CD4-positive, alpha-beta T cell treated with Interferon gamma for 1 hour (primary cell): Measurements from ENCODE around the gene CEBPZ.
"Not testable (repeated sequence)": the region's sequence is repeated elsewhere in the genome, so short reads cannot be mapped to it uniquely, and the experiment has no call there.

Experiments
- DNase-seq: peaks from one replicate; pipeline ENCODE4 v3.0.0-alpha.2; 2020

The CEBPZ gene

DNA sequence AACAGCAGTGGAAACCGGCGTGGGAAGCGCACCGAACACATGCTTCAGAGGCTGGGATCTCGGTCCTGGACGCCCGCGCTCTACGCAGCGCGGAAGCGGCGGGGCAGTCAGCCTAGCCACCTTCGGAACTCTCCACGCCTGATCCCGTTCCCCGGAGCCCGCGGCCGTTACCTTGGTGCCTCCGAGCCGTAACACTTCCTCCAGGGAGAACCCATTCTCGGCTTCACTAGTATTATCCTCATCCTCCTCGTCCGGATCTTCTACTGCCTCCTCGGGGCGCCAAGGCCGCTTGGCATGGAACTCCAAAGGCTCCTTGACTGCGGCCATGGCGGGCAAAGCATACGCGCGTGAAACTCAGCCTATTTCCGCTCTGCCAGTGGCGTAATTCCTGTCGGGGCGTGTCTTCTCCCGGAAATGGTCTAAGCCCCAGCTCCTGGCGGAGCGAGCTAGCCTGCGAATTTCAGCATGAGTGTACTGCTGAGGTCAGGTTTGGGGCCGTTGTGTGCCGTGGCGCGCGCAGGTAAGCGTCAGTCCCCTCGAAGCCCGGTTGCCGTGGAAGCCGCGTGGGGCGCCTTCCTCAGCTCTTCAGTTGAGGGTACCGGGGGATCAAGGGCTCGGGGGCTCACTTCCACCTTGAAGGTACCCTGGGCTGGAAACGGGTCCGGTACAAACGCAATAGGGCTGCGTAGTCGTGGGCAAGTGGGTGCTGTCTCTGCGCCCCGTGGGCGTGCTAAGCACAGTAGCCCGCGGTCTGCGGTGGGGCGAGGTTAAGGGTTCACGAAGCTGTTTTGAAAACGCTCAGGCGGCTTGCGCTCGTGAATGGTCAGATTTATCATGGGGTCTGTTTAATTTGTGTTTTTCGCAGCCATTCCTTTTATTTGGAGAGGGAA is at the start of gene CEBPZ, which contains the start of gene NDUFAF7:
TSS of gene CEBPZ (minus strand) at position 356 of the 890 bp plus-strand sequence. CDS start at position 327, 29 bp downstream.
TSS of gene NDUFAF7 (plus strand) at position 418 of the 890 bp plus-strand sequence. CDS start at position 466, 48 bp downstream.
- DNase-seq = peak; percentile 86

DNA sequence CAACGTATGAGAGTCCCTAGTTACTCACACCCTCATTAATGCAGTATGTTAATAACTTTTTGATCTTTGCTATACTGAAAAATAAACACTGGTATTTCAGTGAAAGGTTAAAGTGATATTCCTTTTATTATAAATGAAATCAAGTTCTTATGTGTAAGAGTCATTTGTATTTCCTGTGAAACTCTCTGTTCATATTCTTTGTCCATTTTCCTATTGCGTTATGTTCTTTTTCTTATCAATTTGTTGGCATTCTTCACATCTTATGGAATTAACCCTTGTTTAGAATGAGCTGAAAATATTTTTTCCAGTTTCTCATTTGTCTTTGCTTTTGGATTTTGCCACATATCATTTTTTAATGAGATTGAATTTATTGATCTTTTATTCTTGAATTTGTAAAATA is 44.9 kb upstream of the CEBPZ start:
- no peak for DNase-seq

DNA sequence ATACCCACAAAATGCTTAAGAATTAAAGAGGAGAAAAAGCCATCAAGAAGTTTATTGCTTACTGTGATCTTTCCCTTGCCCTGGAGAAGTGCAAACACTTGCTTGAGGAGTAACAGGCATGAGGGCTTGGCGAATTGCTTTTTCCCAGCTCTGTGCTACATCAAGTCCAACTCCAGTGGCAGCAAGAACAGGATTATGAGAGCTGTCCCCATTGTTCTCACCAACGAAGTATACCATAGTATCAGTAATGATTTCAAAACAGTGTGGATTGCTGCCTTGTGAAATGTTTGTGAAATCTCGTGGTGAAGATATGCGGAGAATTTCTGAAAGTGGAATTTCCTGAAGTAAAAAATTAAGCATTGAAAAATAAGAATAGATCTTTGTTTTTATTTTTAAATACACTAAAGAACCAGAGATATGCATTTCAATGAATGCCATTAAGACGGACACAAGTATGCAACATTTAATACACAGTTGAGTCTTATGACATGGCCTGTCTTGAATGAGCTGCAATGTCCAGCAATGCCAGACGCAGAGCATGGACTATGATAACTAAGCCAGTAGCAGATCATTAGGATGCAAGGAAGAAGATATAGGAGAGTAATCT is 43.1 kb upstream of the CEBPZ start:
- no peak for DNase-seq

DNA sequence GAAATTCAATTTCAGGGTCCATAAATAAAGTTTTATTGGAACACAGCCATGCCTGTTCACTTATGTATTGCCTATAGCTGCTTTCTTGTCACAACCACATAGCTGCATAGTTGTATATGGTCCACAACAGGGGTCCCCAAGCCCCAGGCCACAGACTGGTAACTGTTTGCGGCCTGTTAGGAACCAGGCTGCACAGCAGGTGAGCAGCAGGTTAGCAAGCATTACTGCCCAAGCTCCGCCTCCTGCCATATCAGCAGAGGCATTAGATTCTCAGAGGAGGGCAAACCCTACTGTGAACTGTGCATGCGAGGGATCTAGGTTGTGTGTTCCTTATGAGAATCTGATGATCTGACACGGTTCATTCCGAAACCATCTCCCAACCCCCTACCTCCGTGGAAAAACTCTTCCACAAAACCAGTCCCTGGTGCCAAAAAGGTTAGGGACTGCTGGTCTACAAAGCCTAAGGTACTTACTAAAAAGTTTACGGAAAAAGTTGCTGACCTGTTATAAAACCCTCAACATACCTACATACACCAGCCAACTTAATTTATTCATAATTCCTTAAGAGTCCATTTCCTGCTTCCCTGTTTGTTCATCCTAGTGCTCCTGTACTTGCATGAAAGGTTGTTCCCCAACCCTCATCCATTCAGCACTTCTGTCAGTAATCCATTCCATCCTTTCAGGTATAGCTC is 40.1 kb upstream of the CEBPZ start:
- DNase-seq = no peak

- no peak for DNase-seq
These were observed 36.7 kb upstream of the CEBPZ start for GRCh38 chr2:37268111-37268510.

- DNase-seq = no peak
These were observed 36.3 kb upstream of the CEBPZ start for GRCh38 chr2:37267685-37268084.

GRCh38 chr2:37263839-37264238 is 32.4 kb upstream of the CEBPZ start:
- no peak for DNase-seq

DNA sequence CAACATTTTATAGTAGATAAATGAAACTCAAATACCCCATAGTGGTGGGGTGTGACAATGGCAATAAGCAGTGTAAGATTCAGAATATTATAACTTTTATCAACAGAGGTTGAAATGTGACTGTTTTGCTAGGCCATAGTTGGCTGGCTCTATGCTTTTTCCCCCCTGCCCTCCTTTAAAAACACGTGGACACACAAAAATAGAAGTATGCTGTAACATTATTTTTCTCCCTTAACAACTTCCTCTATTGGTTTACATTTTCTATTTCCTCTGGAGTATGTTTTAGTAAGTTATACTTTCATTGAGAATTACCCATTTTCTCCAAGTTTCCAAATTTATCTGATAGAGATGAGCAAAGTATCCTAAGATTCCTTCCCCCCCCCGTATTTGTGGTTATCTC is 31.1 kb upstream of the CEBPZ start:
- DNase-seq = no peak

GRCh38 chr2:37250869-37251740 is 19.7 kb upstream of the CEBPZ start:
- no peak for DNase-seq

DNA sequence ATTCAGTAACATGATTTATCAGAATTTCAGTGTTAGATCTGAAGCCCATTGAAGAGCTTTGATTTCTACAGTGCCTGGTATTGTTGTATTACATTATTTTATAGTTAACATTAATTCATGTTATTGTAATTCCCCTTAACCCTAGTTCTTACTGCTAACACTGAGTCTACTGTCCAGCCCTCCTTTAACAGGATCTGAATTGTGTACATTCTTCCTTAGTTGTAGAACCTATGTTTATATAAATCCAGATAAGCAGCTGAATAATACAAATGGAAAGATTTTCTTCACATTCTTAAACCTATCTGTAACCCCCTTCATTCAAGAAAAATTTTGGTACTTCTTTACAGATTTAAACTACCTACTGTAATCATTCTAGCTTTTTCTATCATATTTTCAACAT is 14.8 kb upstream of the CEBPZ start:
- DNase-seq = no peak

- DNase-seq = no peak
These were observed 13.4 kb upstream of the CEBPZ start for GRCh38 chr2:37244755-37245154.

GRCh38 chr2:37244017-37244416 is 12.6 kb upstream of the CEBPZ start:
- no peak for DNase-seq

DNA sequence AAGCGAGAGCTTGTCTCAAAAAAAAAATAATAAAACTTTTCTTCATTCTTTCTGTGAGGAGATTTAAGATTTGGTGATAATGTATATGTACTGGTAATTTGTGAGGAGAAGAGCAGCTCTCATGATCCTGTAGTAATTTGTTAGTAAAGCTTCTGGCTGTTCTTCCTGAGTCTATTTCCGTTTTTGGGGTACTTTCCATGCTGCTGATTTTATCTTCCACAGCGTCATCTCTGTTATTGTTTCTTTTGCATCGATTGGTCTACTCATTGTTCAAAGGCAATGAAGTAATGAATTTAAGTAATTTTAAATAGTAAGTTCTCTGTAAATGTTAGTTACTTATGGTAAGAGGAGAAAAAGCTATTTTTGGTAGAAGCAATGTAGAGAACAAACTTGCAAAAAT is 12.0 kb upstream of the CEBPZ start:
- DNase-seq = no peak

GRCh38 chr2:37232131-37232933 is 936 bp upstream of the CEBPZ start:
- no peak for DNase-seq

DNA sequence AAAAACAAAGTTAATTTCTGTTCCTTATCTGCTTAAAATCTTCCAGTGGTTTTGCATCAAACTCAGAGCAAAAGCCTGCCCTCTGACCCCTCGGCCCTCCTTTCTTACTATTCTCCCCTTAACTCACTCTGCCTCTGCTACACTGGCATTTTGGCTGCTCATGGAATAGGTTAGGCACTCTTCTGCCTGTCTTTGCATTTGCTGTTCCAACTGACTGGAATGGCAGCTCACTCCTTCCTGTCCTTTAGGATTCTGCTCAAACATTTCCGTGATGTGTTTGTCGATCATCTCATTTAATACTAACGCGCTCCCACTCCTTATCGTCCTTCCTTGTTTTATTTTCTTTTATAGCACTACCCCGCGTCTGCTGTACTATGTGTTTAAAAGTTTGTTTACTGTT is 815 bp downstream of the CEBPZ start:
- no peak for DNase-seq

DNA sequence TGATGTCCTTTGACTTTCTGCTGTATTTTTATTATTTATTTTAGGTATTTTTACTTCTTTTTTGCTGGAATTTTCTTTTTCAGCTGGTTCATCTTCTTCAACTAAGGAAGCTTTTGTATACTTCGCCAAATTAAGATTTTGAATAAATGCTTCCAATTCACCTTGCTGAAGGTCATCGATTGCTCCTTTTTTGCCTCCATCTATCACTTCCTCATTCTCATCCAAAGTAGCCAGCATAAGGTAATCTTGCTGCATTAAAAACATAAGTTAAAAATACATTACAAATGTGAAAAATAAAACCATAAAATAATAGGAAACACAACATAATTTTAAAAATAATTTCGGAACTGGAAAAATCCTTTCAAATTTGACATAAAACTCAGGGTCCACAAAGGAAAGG is 2.6 kb downstream of the CEBPZ start:
- no peak for DNase-seq

- no peak for DNase-seq
These were observed 4.5 kb downstream of the CEBPZ start for GRCh38 chr2:37226863-37227262.

GRCh38 chr2:37225129-37225528 is 6.3 kb downstream of the CEBPZ start:
- DNase-seq = not testable (repeated sequence)

- no peak for DNase-seq
These were observed 7.3 kb downstream of the CEBPZ start for GRCh38 chr2:37224063-37224462.

- DNase-seq = no peak
These were observed 8.3 kb downstream of the CEBPZ start for GRCh38 chr2:37223131-37223530.

DNA sequence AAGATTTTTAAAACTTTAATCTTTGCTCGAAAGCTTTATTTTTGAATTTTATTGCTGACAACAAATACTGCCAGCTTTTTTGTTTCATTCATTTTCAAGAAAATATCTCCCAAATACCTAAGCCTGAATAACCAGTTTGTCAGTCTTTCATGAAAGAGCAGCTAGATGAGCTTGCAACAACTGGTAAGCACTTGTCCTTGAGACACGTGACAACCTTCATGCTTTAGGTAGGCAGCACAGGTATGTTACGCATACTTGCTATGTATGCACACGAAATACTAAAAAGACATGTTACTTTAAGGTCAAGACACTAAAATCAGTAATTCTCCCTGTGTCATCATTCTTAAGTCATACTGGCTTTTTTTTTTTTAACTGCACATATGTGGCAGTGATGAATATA is 12.3 kb downstream of the CEBPZ start:
- no peak for DNase-seq

GRCh38 chr2:37215250-37215649 is 16.1 kb downstream of the CEBPZ start:
- no peak for DNase-seq
